HEK293 (cell line): ENCODE data around the gene STAP1.

Source experiments
- CTCF ChIA-PET: fragments of 350-600 bp; formaldehyde crosslinking; extraction: SDS; loops from one replicate; lab custom pipeline; 2021; ENCODE audit warnings: antibody characterized with exemption; lab: Yijun Ruan, JAX
- POLR2A ChIA-PET: fragments of 300-600 bp; formaldehyde crosslinking; extraction: SDS; loops from one replicate; lab custom pipeline; 2020; ENCODE audit warnings: antibody characterized with exemption, inconsistent platforms; lab: Yijun Ruan, JAX
- H3K27ac ChIP-seq: fragments of 200-500 bp; sonication (Bioruptor generic); 2 replicates; pipeline ENCODE4 v1.5.1; 2014; ENCODE audit warnings: low read depth, low read length, control low read depth, inconsistent platforms; ENCODE audit errors: extremely low read depth
- H3K36me3 ChIP-seq, 2 experiments: fragments of 200-500 bp in 1 of 2; sonication (Bioruptor generic) in 1 of 2; 1 replicate in 1 of 2; 2 replicates in 1 of 2; pipeline ENCODE4 v1.5.1; 2014 to 2017; ENCODE audit warnings: inconsistent platforms in 2 of 2, low read length in 2 of 2; ENCODE audit not compliant: control insufficient read depth in 2 of 2, insufficient read depth in 1 of 2
- H3K4me1 ChIP-seq: fragments of 200-500 bp; sonication (Bioruptor generic); 2 replicates; pipeline ENCODE4 v1.5.1; 2014; ENCODE audit warnings: mild to moderate bottlenecking, low read length, inconsistent platforms; ENCODE audit not compliant: control insufficient read depth, insufficient read depth
- H3K4me3 ChIP-seq: 2 replicates; pipeline ENCODE4 v1.5.1; 2011; ENCODE audit warnings: low read depth, mild to moderate bottlenecking, control low read depth, low read length, moderate library complexity
- H3K9me3 ChIP-seq: fragments of 200-500 bp; sonication (Bioruptor generic); 2 replicates; pipeline ENCODE4 v1.5.1; 2014; ENCODE audit warnings: low read depth, low read length, inconsistent platforms; ENCODE audit not compliant: control insufficient read depth, insufficient read depth
- BCL11B ChIP-seq: fragments of 450-650 bp; formaldehyde crosslinking; IDR thresholded peaks from 2 replicates; pipeline ENCODE4 v1.5.1; 2016; ENCODE audit warnings: low read depth, missing biosample characterization, missing genetic modification characterization
- GFI1B ChIP-seq: fragments of 450-650 bp; formaldehyde crosslinking; IDR thresholded peaks from 2 replicates; pipeline ENCODE4 v1.5.1; 2016; ENCODE audit warnings: missing biosample characterization, missing genetic modification characterization
- KLF7 ChIP-seq: fragments of 450-650 bp; formaldehyde crosslinking; IDR thresholded peaks from 2 replicates; pipeline ENCODE4 v1.5.1; 2016; ENCODE audit warnings: missing biosample characterization, missing genetic modification characterization, borderline replicate concordance
- KLF8 ChIP-seq: fragments of 450-650 bp; formaldehyde crosslinking; IDR thresholded peaks from 2 replicates; pipeline ENCODE4 v1.5.1; 2016; ENCODE audit warnings: missing biosample characterization, missing genetic modification characterization
- PRDM1 ChIP-seq: fragments of 450-650 bp; formaldehyde crosslinking; IDR thresholded peaks from 2 replicates; pipeline ENCODE4; 2016; ENCODE audit warnings: missing biosample characterization, missing genetic modification characterization
- SALL2 ChIP-seq: fragments of 450-650 bp; formaldehyde crosslinking; IDR thresholded peaks from 2 replicates; pipeline ENCODE4 v1.5.0; 2017; ENCODE audit warnings: missing biosample characterization, mild to moderate bottlenecking, missing genetic modification characterization, borderline replicate concordance
- YY2 ChIP-seq: fragments of 450-650 bp; formaldehyde crosslinking; IDR thresholded peaks from 2 replicates; pipeline ENCODE4 v1.5.1; 2016; ENCODE audit warnings: missing biosample characterization, missing genetic modification characterization
- ZBTB1 ChIP-seq: fragments of 450-650 bp; formaldehyde crosslinking; IDR thresholded peaks from 2 replicates; pipeline ENCODE4 v1.5.1; 2016; ENCODE audit warnings: missing biosample characterization, missing genetic modification characterization
- ZNF211 ChIP-seq: fragments of 450-650 bp; formaldehyde crosslinking; IDR thresholded peaks from 2 replicates; pipeline ENCODE4 v1.5.1; 2016; ENCODE audit warnings: low read depth, missing biosample characterization, missing genetic modification characterization
- ZNF530 ChIP-seq: fragments of 450-650 bp; formaldehyde crosslinking; IDR thresholded peaks from 2 replicates; pipeline ENCODE4 v1.5.1; 2016; ENCODE audit warnings: low read depth, missing biosample characterization, missing genetic modification characterization
- ZNF585B ChIP-seq: fragments of 450-650 bp; formaldehyde crosslinking; IDR thresholded peaks from 2 replicates; pipeline ENCODE4 v1.5.1; 2016; ENCODE audit warnings: missing biosample characterization, missing genetic modification characterization
- ZNF621 ChIP-seq: fragments of 450-650 bp; formaldehyde crosslinking; IDR thresholded peaks from 2 replicates; pipeline ENCODE4 v1.5.1; 2017; ENCODE audit warnings: missing biosample characterization, missing genetic modification characterization
- ZNF792 ChIP-seq: fragments of 450-650 bp; formaldehyde crosslinking; IDR thresholded peaks from 2 replicates; pipeline ENCODE4 v1.5.1; 2016; ENCODE audit warnings: missing biosample characterization, missing genetic modification characterization
- ZSCAN16 ChIP-seq: fragments of 450-650 bp; formaldehyde crosslinking; IDR thresholded peaks from 2 replicates; pipeline ENCODE4 v1.5.1; 2016; ENCODE audit warnings: missing biosample characterization, missing genetic modification characterization
- TF ChIP-seq, protein P1 (sequence below): fragments of 450-650 bp; formaldehyde crosslinking; IDR thresholded peaks from 2 replicates; pipeline ENCODE4 v1.5.1; 2016; ENCODE audit warnings: missing biosample characterization, missing genetic modification characterization
- TF ChIP-seq, protein P2 (sequence below): fragments of 450-650 bp; formaldehyde crosslinking; IDR thresholded peaks from 2 replicates; pipeline ENCODE4 v1.5.1; 2016; ENCODE audit warnings: missing biosample characterization, missing genetic modification characterization
- TF ChIP-seq, protein P3 (sequence below): fragments of 450-650 bp; formaldehyde crosslinking; conservative IDR thresholded peaks from 2 replicates; pipeline ENCODE4 v1.5.1; 2016; ENCODE audit warnings: low read depth, missing biosample characterization, missing genetic modification characterization
- TF ChIP-seq, protein P4 (sequence below): fragments of 450-650 bp; formaldehyde crosslinking; IDR thresholded peaks from 2 replicates; pipeline ENCODE4 v1.5.1; 2017; ENCODE audit warnings: missing biosample characterization, missing genetic modification characterization
- TF ChIP-seq, protein P5 (sequence below): fragments of 450-650 bp; formaldehyde crosslinking; IDR thresholded peaks from 2 replicates; pipeline ENCODE4 v1.5.1; 2017; ENCODE audit warnings: missing biosample characterization, missing genetic modification characterization
- TF ChIP-seq, protein P6 (sequence below): fragments of 450-650 bp; formaldehyde crosslinking; IDR thresholded peaks from 2 replicates; pipeline ENCODE4 v1.5.1; 2016; ENCODE audit warnings: missing biosample characterization, missing genetic modification characterization

The STAP1 gene

DNA sequence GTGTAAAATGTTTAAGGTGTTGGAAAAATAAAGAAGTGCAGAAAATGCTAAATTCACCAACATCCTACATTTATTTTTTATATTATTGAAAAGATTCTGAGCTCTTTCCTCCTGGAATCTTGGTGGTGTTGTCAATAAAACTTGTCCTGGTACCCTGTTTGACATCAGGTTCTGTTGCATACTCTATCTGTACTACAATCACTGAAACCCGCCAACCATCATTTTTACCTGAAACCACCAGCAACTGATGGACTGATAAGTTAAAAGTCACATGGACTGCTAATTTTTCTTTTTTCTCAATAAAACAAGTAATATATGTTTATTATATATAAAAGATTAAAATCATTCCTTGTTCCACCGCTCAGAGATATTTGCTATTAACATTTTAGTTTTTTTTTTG lies 23.4 kb downstream of the STAP1 start:
- H3K36me3 ChIP-seq: no peaks in the 10 kb centered on the region
- ChIA-PET CTCF (no interaction called here), POLR2A (no interaction called here)
- H3K4me3 ChIP-seq: no peak overlapping the region
- no peak overlapping the region for H3K27ac ChIP-seq
- TF ChIP-seq YY2 (tag by site-specific recombination): no peak
- TF ChIP-seq, all 188 proteins: peak for 0
- H3K9me3 ChIP-seq: no peaks in the 10 kb centered on the region
- H3K4me1 ChIP-seq: no peaks in the 10 kb centered on the region

DNA sequence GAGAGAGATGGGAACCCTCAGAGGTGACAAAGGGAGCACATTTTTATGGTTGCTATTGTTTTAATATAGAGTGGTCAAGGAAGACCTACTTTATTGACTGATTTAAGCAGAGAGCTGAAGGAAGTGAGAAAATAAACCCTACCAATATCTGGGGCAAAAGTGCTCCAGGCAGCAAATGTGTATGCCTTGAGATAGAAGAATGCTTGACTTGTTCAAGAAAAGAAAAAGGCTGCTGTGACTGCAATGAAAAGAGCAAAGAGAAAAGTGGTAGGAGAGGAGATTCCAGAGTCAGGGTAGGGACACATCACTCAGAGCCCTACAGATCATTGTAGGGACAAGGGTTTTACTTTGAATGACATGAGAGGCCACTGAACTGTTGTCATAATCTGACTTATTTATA lies 26.0 kb downstream of the STAP1 start:
- Histone ChIP-seq H3K9me3 (no peaks in the 10 kb centered on the region), H3K4me3 (no peak overlapping the region), H3K4me1 (no peaks in the 10 kb centered on the region), H3K36me3 (no peaks in the 10 kb centered on the region), H3K27ac (no peak overlapping the region)
- no peak for TF ChIP-seq KLF8 (tag by site-specific recombination)
- TF ChIP-seq ZNF585B (tag by site-specific recombination): no peak
- no peak for TF ChIP-seq BCL11B (tag by site-specific recombination)
- TF ChIP-seq, protein P1, sequence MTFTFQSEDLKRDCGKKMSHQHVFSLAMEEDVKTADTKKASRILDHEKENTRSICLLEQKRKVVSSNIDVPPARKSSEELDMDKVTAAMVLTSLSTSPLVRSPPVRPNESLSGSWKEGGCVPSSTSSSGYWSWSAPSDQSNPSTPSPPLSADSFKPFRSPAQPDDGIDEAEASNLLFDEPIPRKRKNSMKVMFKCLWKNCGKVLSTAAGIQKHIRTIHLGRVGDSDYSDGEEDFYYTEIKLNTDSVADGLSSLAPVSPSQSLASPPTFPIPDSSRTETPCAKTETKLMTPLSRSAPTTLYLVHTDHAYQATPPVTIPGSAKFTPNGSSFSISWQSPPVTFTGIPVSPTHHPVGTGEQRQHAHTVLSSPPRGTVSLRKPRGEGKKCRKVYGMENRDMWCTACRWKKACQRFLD (tag by site-specific recombination): no peak
- TF ChIP-seq, protein P2, sequence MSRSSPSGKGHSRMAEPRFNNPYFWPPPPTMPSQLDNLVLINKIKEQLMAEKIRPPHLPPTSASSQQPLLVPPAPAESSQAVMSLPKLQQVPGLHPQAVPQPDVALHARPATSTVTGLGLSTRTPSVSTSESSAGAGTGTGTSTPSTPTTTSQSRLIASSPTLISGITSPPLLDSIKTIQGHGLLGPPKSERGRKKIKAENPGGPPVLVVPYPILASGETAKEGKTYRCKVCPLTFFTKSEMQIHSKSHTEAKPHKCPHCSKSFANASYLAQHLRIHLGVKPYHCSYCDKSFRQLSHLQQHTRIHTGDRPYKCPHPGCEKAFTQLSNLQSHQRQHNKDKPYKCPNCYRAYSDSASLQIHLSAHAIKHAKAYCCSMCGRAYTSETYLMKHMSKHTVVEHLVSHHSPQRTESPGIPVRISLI: no peak
- TF ChIP-seq, protein P3, sequence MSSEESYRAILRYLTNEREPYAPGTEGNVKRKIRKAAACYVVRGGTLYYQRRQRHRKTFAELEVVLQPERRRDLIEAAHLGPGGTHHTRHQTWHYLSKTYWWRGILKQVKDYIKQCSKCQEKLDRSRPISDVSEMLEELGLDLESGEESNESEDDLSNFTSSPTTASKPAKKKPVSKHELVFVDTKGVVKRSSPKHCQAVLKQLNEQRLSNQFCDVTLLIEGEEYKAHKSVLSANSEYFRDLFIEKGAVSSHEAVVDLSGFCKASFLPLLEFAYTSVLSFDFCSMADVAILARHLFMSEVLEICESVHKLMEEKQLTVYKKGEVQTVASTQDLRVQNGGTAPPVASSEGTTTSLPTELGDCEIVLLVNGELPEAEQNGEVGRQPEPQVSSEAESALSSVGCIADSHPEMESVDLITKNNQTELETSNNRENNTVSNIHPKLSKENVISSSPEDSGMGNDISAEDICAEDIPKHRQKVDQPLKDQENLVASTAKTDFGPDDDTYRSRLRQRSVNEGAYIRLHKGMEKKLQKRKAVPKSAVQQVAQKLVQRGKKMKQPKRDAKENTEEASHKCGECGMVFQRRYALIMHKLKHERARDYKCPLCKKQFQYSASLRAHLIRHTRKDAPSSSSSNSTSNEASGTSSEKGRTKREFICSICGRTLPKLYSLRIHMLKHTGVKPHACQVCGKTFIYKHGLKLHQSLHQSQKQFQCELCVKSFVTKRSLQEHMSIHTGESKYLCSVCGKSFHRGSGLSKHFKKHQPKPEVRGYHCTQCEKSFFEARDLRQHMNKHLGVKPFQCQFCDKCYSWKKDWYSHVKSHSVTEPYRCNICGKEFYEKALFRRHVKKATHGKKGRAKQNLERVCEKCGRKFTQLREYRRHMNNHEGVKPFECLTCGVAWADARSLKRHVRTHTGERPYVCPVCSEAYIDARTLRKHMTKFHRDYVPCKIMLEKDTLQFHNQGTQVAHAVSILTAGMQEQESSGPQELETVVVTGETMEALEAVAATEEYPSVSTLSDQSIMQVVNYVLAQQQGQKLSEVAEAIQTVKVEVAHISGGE (tag by site-specific recombination): no peak
- TF ChIP-seq, protein P4, sequence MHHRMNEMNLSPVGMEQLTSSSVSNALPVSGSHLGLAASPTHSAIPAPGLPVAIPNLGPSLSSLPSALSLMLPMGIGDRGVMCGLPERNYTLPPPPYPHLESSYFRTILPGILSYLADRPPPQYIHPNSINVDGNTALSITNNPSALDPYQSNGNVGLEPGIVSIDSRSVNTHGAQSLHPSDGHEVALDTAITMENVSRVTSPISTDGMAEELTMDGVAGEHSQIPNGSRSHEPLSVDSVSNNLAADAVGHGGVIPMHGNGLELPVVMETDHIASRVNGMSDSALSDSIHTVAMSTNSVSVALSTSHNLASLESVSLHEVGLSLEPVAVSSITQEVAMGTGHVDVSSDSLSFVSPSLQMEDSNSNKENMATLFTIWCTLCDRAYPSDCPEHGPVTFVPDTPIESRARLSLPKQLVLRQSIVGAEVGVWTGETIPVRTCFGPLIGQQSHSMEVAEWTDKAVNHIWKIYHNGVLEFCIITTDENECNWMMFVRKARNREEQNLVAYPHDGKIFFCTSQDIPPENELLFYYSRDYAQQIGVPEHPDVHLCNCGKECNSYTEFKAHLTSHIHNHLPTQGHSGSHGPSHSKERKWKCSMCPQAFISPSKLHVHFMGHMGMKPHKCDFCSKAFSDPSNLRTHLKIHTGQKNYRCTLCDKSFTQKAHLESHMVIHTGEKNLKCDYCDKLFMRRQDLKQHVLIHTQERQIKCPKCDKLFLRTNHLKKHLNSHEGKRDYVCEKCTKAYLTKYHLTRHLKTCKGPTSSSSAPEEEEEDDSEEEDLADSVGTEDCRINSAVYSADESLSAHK (tag by site-specific recombination): no peak
- no peak for TF ChIP-seq ZSCAN16
- TF ChIP-seq KLF7: no peak
- TF ChIP-seq ZNF792 (tag by site-specific recombination): no peak
- no peak for TF ChIP-seq PRDM1
- no peak for TF ChIP-seq ZBTB1 (tag by site-specific recombination)
- TF ChIP-seq, protein P5, sequence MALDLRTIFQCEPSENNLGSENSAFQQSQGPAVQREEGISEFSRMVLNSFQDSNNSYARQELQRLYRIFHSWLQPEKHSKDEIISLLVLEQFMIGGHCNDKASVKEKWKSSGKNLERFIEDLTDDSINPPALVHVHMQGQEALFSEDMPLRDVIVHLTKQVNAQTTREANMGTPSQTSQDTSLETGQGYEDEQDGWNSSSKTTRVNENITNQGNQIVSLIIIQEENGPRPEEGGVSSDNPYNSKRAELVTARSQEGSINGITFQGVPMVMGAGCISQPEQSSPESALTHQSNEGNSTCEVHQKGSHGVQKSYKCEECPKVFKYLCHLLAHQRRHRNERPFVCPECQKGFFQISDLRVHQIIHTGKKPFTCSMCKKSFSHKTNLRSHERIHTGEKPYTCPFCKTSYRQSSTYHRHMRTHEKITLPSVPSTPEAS (tag by site-specific recombination): no peak
- no peak for TF ChIP-seq SALL2 (tag by site-specific recombination)
- TF ChIP-seq ZNF621 (tag by site-specific recombination): no peak
- no peak for TF ChIP-seq ZNF211 (tag by site-specific recombination)
- no peak for TF ChIP-seq GFI1B (tag by site-specific recombination)
- TF ChIP-seq ZNF530 (tag by site-specific recombination): no peak
- TF ChIP-seq, protein P6, sequence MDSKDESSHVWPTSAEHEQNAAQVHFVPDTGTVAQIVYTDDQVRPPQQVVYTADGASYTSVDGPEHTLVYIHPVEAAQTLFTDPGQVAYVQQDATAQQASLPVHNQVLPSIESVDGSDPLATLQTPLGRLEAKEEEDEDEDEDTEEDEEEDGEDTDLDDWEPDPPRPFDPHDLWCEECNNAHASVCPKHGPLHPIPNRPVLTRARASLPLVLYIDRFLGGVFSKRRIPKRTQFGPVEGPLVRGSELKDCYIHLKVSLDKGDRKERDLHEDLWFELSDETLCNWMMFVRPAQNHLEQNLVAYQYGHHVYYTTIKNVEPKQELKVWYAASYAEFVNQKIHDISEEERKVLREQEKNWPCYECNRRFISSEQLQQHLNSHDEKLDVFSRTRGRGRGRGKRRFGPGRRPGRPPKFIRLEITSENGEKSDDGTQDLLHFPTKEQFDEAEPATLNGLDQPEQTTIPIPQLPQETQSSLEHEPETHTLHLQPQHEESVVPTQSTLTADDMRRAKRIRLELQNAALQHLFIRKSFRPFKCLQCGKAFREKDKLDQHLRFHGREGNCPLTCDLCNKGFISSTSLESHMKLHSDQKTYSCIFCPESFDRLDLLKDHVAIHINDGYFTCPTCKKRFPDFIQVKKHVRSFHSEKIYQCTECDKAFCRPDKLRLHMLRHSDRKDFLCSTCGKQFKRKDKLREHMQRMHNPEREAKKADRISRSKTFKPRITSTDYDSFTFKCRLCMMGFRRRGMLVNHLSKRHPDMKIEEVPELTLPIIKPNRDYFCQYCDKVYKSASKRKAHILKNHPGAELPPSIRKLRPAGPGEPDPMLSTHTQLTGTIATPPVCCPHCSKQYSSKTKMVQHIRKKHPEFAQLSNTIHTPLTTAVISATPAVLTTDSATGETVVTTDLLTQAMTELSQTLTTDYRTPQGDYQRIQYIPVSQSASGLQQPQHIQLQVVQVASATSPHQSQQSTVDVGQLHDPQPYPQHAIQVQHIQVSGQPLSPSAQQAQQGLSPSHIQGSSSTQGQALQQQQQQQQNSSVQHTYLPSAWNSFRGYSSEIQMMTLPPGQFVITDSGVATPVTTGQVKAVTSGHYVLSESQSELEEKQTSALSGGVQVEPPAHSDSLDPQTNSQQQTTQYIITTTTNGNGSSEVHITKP: no peak
- ChIA-PET POLR2A (no interaction called here), CTCF (interaction anchor here (0.6 kb wide), 1 partner anchor 241 kb away, joined by 4 read pairs; no protein-coding TSS in a partner anchor)
